SU-DHL-6 (cell line): ENCODE results near the gene ACER3.

Source experiments
- H2AFZ ChIP-seq: fragments of 200-600 bp; sonication (generic); 2 replicates; pipeline ENCODE4 v1.6.1; 2014; ENCODE audit warnings: low read depth, mild to moderate bottlenecking, moderate library complexity, mixed read lengths, antibody characterized with exemption, low read length; ENCODE audit not compliant: severe bottlenecking
- H3F3A ChIP-seq: fragments of 200-600 bp; shearing (Covaris generic); 2 replicates; pipeline ENCODE4 v1.6.0; 2016; ENCODE audit warnings: antibody characterized with exemption, mild to moderate bottlenecking; ENCODE audit not compliant: insufficient read depth
- H3K27ac ChIP-seq: fragments of 200-600 bp; sonication (generic); 2 replicates; pipeline ENCODE4 v1.5.1; 2016; ENCODE audit warnings: low read depth, mild to moderate bottlenecking, low read length, moderate library complexity, mixed read lengths
- H3K27me3 ChIP-seq: fragments of 200-600 bp; sonication (generic), shearing (Covaris generic); 2 replicates; pipeline ENCODE4 v1.6.0; 2014; ENCODE audit warnings: mild to moderate bottlenecking, low read length
- H3K36me3 ChIP-seq: fragments of 200-600 bp; sonication (generic); 2 replicates; pipeline ENCODE4 v1.6.1; 2014; ENCODE audit warnings: mild to moderate bottlenecking, low read length, mixed read lengths
- H3K4me2 ChIP-seq: fragments of 300-600, 200-600 bp; shearing (Covaris generic), sonication (generic); 2 replicates; pipeline ENCODE4 v1.6.0; 2014; ENCODE audit warnings: low read length, low read depth, mild to moderate bottlenecking; ENCODE audit not compliant: poor library complexity, severe bottlenecking
- H3K4me3 ChIP-seq: fragments of 200-600 bp; sonication (generic); 2 replicates; pipeline ENCODE4 v1.5.1; 2014; ENCODE audit warnings: antibody characterized with exemption, low read length, mild to moderate bottlenecking, mixed read lengths; ENCODE audit not compliant: insufficient read depth, poor library complexity, severe bottlenecking
- H3K79me2 ChIP-seq: fragments of 200-600 bp; sonication (generic); 2 replicates; pipeline ENCODE4 v1.6.1; 2014; ENCODE audit warnings: mild to moderate bottlenecking, low read length, moderate library complexity; ENCODE audit not compliant: insufficient read depth
- H3K9ac ChIP-seq: fragments of 200-600 bp; sonication (generic); 2 replicates; pipeline ENCODE4 v1.7.0; 2014; ENCODE audit warnings: mild to moderate bottlenecking, low read length
- H3K9me2 ChIP-seq: fragments of 200-600 bp; sonication (generic); replicated peaks from 2 replicates; pipeline ENCODE4 v1.6.1; 2014; ENCODE audit warnings: low read length; ENCODE audit not compliant: insufficient read depth
- H3K9me3 ChIP-seq: fragments of 200-600 bp; sonication (generic); 2 replicates; pipeline ENCODE4 v1.6.1; 2014; ENCODE audit warnings: low read length, mixed read lengths; ENCODE audit not compliant: insufficient read depth
- H4K20me1 ChIP-seq: fragments of 200-600 bp; sonication (generic); 2 replicates; pipeline ENCODE4 v1.6.1; 2014; ENCODE audit warnings: low read depth, mild to moderate bottlenecking, antibody characterized with exemption, low read length, moderate library complexity, mixed read lengths
- CTCF ChIP-seq: fragments of 200-600 bp; sonication (generic); IDR thresholded peaks from one replicate; pipeline ENCODE4 v1.5.1; 2017; ENCODE audit warnings: antibody characterized with exemption, mild to moderate bottlenecking, low read length, moderate library complexity; ENCODE audit not compliant: insufficient read depth, poor library complexity, severe bottlenecking
- EZH2phosphoT487 ChIP-seq: fragments of 200-600 bp; sonication (generic), shearing (Covaris generic); conservative IDR thresholded peaks from 2 replicates; pipeline ENCODE4 v1.6.1; 2018; ENCODE audit warnings: mild to moderate bottlenecking, antibody characterized with exemption, low read length, moderate library complexity, mixed read lengths

ACER3 gene

GRCh38 chr11:77031599-77031998, 170.9 kb downstream of the ACER3 start:
- Histone ChIP-seq H3K9me3 (no peaks in the 10 kb centered on the region), H3K79me2 (no peaks in the 10 kb centered on the region), H3K36me3 (no peaks in the 10 kb centered on the region), H3K4me3 (no peak overlapping the region), H3K4me2 (no peak overlapping the region), H3K27ac (no peak overlapping the region), H3K27me3 (no peaks in the 10 kb centered on the region), H3K9me2 (no peaks in the 10 kb centered on the region), H2AFZ (no peak overlapping the region), H4K20me1 (no peaks in the 10 kb centered on the region), H3F3A (no peaks in the 10 kb centered on the region), H3K9ac (no peak overlapping the region)
- TF ChIP-seq EZH2phosphoT487 (no peak), CTCF (no peak)

- H4K20me1 ChIP-seq, result no peaks in the 10 kb centered on the region
- H3K9ac ChIP-seq, result no peak overlapping the region
- H3K9me3 ChIP-seq, result no peaks in the 10 kb centered on the region
- no peaks in the 10 kb centered on the region for H3K9me2 ChIP-seq
- H2AFZ ChIP-seq, result no peak overlapping the region
- H3K27ac ChIP-seq, result no peak overlapping the region
- H3K36me3 ChIP-seq, result no peaks in the 10 kb centered on the region
- no peaks in the 10 kb centered on the region for H3K27me3 ChIP-seq
- TF ChIP-seq EZH2phosphoT487, result no peak
- TF ChIP-seq CTCF, result no peak
- no peaks in the 10 kb centered on the region for H3F3A ChIP-seq
- no peak overlapping the region for H3K4me2 ChIP-seq
- H3K4me3 ChIP-seq, result no peak overlapping the region
- H3K79me2 ChIP-seq, result no peaks in the 10 kb centered on the region
These were observed 174.3 kb downstream of the ACER3 start for GRCh38 chr11:77035039-77035438.

GRCh38 chr11:77035580-77035979, 174.9 kb downstream of the ACER3 start:
- Histone ChIP-seq H3K79me2 (no peaks in the 10 kb centered on the region), H3K27me3 (no peaks in the 10 kb centered on the region), H3K9ac (no peak overlapping the region), H4K20me1 (no peaks in the 10 kb centered on the region), H3K9me3 (no peaks in the 10 kb centered on the region), H3K4me3 (no peak overlapping the region), H3K36me3 (no peaks in the 10 kb centered on the region), H3K27ac (no peak overlapping the region), H3F3A (no peaks in the 10 kb centered on the region), H3K4me2 (no peak overlapping the region), H2AFZ (no peak overlapping the region), H3K9me2 (no peaks in the 10 kb centered on the region)
- no peak for TF ChIP-seq CTCF
- TF ChIP-seq EZH2phosphoT487, result no peak
